ENCODE measurements around the gene TRIM65.
A peak's percentile ranks its signal among the peaks of the same experiment; 100 is the strongest.
"Not testable (repeated sequence)": the region's sequence is repeated elsewhere in the genome, so short reads cannot be mapped to it uniquely, and the experiment has no call there.

The TRIM65 gene

GRCh38 chr17:75876938-75877751 is 19.6 kb downstream of the TRIM65 start:
- peak overlapping the region; percentile 91 for H3K4me3 Mint-ChIP-seq
- H3K27ac Mint-ChIP-seq, result peak overlapping the region; percentile 94
- peaks cover 48% of the 10 kb centered on the region for H3K4me1 Mint-ChIP-seq (ENCODE audit: low read depth)
- no peaks in the 10 kb centered on the region for H3K9me3 Mint-ChIP-seq (ENCODE audit: low read depth)
- H3K36me3 Mint-ChIP-seq, result no peaks in the 10 kb centered on the region
- H3K27me3 Mint-ChIP-seq, result no peaks in the 10 kb centered on the region

GRCh38 chr17:75876190-75876937 is 20.4 kb downstream of the TRIM65 start:
- Mint-ChIP-seq H3K9me3 (ENCODE audit: low read depth) (no peaks in the 10 kb centered on the region), H3K4me3 (peak overlapping the region; percentile 91), H3K4me1 (ENCODE audit: low read depth) (peaks cover 40% of the 10 kb centered on the region), H3K36me3 (no peaks in the 10 kb centered on the region), H3K27me3 (no peaks in the 10 kb centered on the region), H3K27ac (peak overlapping the region; percentile 94)

- H3K36me3 Mint-ChIP-seq, result no peaks in the 10 kb centered on the region
- peak overlapping the region; percentile 94 for H3K27ac Mint-ChIP-seq
- no peaks in the 10 kb centered on the region for H3K27me3 Mint-ChIP-seq
- H3K4me1 Mint-ChIP-seq (ENCODE audit: low read depth), result peaks cover 40% of the 10 kb centered on the region
- peak overlapping the region; percentile 91 for H3K4me3 Mint-ChIP-seq
- no peaks in the 10 kb centered on the region for H3K9me3 Mint-ChIP-seq (ENCODE audit: low read depth)
These were observed 20.9 kb downstream of the TRIM65 start for GRCh38 chr17:75875940-75876189.

GRCh38 chr17:75875182-75875939 is 21.4 kb downstream of the TRIM65 start:
- no peaks in the 10 kb centered on the region for H3K27me3 Mint-ChIP-seq
- H3K9me3 Mint-ChIP-seq (ENCODE audit: low read depth), result no peaks in the 10 kb centered on the region
- peak overlapping the region; percentile 91 for H3K4me3 Mint-ChIP-seq
- H3K27ac Mint-ChIP-seq, result peak overlapping the region; percentile 94
- peaks cover 42% of the 10 kb centered on the region for H3K4me1 Mint-ChIP-seq (ENCODE audit: low read depth)
- H3K36me3 Mint-ChIP-seq, result no peaks in the 10 kb centered on the region

GRCh38 chr17:75874323-75875181 is 22.2 kb downstream of the TRIM65 start:
- Mint-ChIP-seq H3K27ac (no peak overlapping the region), H3K4me1 (ENCODE audit: low read depth) (peaks cover 42% of the 10 kb centered on the region), H3K4me3 (no peak overlapping the region), H3K27me3 (no peaks in the 10 kb centered on the region), H3K9me3 (ENCODE audit: low read depth) (no peaks in the 10 kb centered on the region), H3K36me3 (no peaks in the 10 kb centered on the region)

- Mint-ChIP-seq H3K27ac (peak overlapping the region; percentile 16), H3K9me3 (ENCODE audit: low read depth) (no peaks in the 10 kb centered on the region), H3K4me3 (no peak overlapping the region), H3K4me1 (ENCODE audit: low read depth) (peaks cover 41% of the 10 kb centered on the region), H3K27me3 (no peaks in the 10 kb centered on the region), H3K36me3 (no peaks in the 10 kb centered on the region)
These were observed 23.0 kb downstream of the TRIM65 start for GRCh38 chr17:75873587-75874322.

GRCh38 chr17:75872434-75873351 is 24.1 kb downstream of the TRIM65 start:
- Mint-ChIP-seq H3K27me3 (no peaks in the 10 kb centered on the region), H3K27ac (no peak overlapping the region), H3K4me3 (no peak overlapping the region)

GRCh38 chr17:75870228-75870627 is 26.5 kb downstream of the TRIM65 start:
- H3K27me3 Mint-ChIP-seq; H3K9me3 Mint-ChIP-seq (ENCODE audit: low read depth); H3K27ac Mint-ChIP-seq; H3K36me3 Mint-ChIP-seq; H3K4me3 Mint-ChIP-seq: not testable (repeated sequence)
- peaks cover 20% of the 10 kb centered on the region for H3K4me1 Mint-ChIP-seq (ENCODE audit: low read depth)

More at GRCh38 chr17:75872434-75873351, 24.1 kb downstream of the TRIM65 start:
- Mint-ChIP-seq H3K9me3 (ENCODE audit: low read depth) (no peaks in the 10 kb centered on the region), H3K36me3 (no peaks in the 10 kb centered on the region), H3K4me1 (ENCODE audit: low read depth) (peaks cover 39% of the 10 kb centered on the region)

GRCh38 chr17:75869282-75870141 is 27.2 kb downstream of the TRIM65 start:
- H3K27ac Mint-ChIP-seq, result no peak overlapping the region
- H3K27me3 Mint-ChIP-seq, result no peaks in the 10 kb centered on the region
- H3K4me1 Mint-ChIP-seq (ENCODE audit: low read depth), result peaks cover 23% of the 10 kb centered on the region
- H3K9me3 Mint-ChIP-seq (ENCODE audit: low read depth), result no peaks in the 10 kb centered on the region
- no peaks in the 10 kb centered on the region for H3K36me3 Mint-ChIP-seq
- no peak overlapping the region for H3K4me3 Mint-ChIP-seq

GRCh38 chr17:75868730-75869281 is 27.9 kb downstream of the TRIM65 start:
- H3K4me1 Mint-ChIP-seq (ENCODE audit: low read depth), result peaks cover 26% of the 10 kb centered on the region
- H3K27me3 Mint-ChIP-seq; H3K27ac Mint-ChIP-seq; H3K9me3 Mint-ChIP-seq (ENCODE audit: low read depth); H3K4me3 Mint-ChIP-seq; H3K36me3 Mint-ChIP-seq: not testable (repeated sequence)

- not testable (repeated sequence) for H3K27ac Mint-ChIP-seq; H3K4me3 Mint-ChIP-seq; H3K27me3 Mint-ChIP-seq; H3K36me3 Mint-ChIP-seq; H3K9me3 Mint-ChIP-seq (ENCODE audit: low read depth)
- H3K4me1 Mint-ChIP-seq (ENCODE audit: low read depth), result peaks cover 15% of the 10 kb centered on the region
These were observed 31.2 kb downstream of the TRIM65 start for GRCh38 chr17:75865404-75866188.

GRCh38 chr17:75864887-75865286 is 31.9 kb downstream of the TRIM65 start:
- not testable (repeated sequence) for H3K36me3 Mint-ChIP-seq; H3K27ac Mint-ChIP-seq; H3K4me3 Mint-ChIP-seq; H3K27me3 Mint-ChIP-seq; H3K9me3 Mint-ChIP-seq (ENCODE audit: low read depth)
- H3K4me1 Mint-ChIP-seq (ENCODE audit: low read depth), result peaks cover 15% of the 10 kb centered on the region
